Measurements from ENCODE around the gene DDX10. TPM values are rescaled to one million over a fixed set of nuclear protein-coding genes. Genes with fewer than 3 reads are reported as not detected.
A peak's percentile ranks its signal among the peaks of the same experiment; 100 is the strongest.

Gene DDX10
- total and polyA plus RNA-seq, 2 experiments from 2014 or later = 32.4 to 37.8 TPM

DNA sequence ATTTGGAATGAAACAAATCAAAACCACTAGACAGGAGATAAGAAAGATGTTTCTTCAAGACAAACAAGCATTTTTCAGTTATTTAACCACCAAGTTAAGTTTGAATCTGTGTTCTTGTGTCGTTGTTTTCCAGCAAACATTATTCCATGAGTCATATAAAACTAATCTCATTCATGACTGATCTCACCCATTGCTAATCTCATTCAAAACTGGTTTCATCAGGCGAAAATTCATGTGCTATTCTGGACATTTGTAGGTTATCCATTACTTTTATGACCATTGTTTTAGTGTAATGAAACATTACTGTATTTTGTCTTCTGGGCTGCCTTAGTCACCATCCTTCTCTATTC, 221.8 kb downstream of the DDX10 start:
- Histone ChIP-seq H3K79me2 (replicated peaks; ENCODE audit: insufficient read depth) (no peaks in the 10 kb centered on the region), H3F3A (replicated peaks; ENCODE audit: low read depth) (no peaks in the 10 kb centered on the region), H4K20me1 (replicated peaks; ENCODE audit: insufficient read depth) (no peaks in the 10 kb centered on the region), H3K4me3 (no peak overlapping the region), H3K27ac (ENCODE audit: low read depth) (no peak overlapping the region), H3K4me2 (0 out of 2 replicates have a peak overlapping the region, but pooled peaks have one; percentile 34), H3K4me1 (ENCODE audit: insufficient read depth) (peaks cover 36% of the 10 kb centered on the region), H2AFZ (no peak overlapping the region), H3K36me3 (ENCODE audit: insufficient read depth) (no peaks in the 10 kb centered on the region), H3K9me2 (ENCODE audit: insufficient read depth) (no peaks in the 10 kb centered on the region), H3K27me3 (ENCODE audit: insufficient read depth) (no peaks in the 10 kb centered on the region)
- TF ChIP-seq, protein P1, sequence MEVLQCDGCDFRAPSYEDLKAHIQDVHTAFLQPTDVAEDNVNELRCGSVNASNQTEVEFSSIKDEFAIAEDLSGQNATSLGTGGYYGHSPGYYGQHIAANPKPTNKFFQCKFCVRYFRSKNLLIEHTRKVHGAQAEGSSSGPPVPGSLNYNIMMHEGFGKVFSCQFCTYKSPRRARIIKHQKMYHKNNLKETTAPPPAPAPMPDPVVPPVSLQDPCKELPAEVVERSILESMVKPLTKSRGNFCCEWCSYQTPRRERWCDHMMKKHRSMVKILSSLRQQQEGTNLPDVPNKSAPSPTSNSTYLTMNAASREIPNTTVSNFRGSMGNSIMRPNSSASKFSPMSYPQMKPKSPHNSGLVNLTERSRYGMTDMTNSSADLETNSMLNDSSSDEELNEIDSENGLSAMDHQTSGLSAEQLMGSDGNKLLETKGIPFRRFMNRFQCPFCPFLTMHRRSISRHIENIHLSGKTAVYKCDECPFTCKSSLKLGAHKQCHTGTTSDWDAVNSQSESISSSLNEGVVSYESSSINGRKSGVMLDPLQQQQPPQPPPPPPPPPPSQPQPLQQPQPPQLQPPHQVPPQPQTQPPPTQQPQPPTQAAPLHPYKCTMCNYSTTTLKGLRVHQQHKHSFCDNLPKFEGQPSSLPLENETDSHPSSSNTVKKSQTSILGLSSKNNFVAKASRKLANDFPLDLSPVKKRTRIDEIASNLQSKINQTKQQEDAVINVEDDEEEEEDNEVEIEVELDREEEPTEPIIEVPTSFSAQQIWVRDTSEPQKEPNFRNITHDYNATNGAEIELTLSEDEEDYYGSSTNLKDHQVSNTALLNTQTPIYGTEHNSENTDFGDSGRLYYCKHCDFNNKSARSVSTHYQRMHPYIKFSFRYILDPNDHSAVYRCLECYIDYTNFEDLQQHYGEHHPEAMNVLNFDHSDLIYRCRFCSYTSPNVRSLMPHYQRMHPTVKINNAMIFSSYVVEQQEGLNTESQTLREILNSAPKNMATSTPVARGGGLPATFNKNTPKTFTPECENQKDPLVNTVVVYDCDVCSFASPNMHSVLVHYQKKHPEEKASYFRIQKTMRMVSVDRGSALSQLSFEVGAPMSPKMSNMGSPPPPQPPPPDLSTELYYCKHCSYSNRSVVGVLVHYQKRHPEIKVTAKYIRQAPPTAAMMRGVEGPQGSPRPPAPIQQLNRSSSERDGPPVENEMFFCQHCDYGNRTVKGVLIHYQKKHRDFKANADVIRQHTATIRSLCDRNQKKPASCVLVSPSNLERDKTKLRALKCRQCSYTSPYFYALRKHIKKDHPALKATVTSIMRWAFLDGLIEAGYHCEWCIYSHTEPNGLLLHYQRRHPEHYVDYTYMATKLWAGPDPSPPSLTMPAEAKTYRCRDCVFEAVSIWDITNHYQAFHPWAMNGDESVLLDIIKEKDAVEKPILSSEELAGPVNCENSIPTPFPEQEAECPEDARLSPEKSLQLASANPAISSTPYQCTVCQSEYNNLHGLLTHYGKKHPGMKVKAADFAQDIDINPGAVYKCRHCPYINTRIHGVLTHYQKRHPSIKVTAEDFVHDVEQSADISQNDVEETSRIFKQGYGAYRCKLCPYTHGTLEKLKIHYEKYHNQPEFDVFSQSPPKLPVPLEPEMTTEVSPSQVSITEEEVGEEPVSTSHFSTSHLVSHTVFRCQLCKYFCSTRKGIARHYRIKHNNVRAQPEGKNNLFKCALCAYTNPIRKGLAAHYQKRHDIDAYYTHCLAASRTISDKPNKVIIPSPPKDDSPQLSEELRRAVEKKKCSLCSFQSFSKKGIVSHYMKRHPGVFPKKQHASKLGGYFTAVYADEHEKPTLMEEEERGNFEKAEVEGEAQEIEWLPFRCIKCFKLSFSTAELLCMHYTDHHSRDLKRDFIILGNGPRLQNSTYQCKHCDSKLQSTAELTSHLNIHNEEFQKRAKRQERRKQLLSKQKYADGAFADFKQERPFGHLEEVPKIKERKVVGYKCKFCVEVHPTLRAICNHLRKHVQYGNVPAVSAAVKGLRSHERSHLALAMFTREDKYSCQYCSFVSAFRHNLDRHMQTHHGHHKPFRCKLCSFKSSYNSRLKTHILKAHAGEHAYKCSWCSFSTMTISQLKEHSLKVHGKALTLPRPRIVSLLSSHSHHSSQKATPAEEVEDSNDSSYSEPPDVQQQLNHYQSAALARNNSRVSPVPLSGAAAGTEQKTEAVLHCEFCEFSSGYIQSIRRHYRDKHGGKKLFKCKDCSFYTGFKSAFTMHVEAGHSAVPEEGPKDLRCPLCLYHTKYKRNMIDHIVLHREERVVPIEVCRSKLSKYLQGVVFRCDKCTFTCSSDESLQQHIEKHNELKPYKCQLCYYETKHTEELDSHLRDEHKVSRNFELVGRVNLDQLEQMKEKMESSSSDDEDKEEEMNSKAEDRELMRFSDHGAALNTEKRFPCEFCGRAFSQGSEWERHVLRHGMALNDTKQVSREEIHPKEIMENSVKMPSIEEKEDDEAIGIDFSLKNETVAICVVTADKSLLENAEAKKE (CRISPR knock-in tag; IDR thresholded peaks at IDR 0.05) = no peak
- no peak for TF ChIP-seq ZNF114 (CRISPR knock-in tag; IDR thresholded peaks at IDR 0.05)
- no peak for TF ChIP-seq CREB1 (CRISPR knock-in tag; IDR thresholded peaks at IDR 0.05; ENCODE audit: low read depth)
- TF ChIP-seq NANOG (IDR thresholded peaks at IDR 0.05; ENCODE audit: borderline replicate concordance) = no peak
- TF ChIP-seq, protein P2, sequence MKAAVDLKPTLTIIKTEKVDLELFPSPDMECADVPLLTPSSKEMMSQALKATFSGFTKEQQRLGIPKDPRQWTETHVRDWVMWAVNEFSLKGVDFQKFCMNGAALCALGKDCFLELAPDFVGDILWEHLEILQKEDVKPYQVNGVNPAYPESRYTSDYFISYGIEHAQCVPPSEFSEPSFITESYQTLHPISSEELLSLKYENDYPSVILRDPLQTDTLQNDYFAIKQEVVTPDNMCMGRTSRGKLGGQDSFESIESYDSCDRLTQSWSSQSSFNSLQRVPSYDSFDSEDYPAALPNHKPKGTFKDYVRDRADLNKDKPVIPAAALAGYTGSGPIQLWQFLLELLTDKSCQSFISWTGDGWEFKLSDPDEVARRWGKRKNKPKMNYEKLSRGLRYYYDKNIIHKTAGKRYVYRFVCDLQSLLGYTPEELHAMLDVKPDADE (IDR thresholded peaks at IDR 0.05) = no peak
- TF ChIP-seq, protein P3, sequence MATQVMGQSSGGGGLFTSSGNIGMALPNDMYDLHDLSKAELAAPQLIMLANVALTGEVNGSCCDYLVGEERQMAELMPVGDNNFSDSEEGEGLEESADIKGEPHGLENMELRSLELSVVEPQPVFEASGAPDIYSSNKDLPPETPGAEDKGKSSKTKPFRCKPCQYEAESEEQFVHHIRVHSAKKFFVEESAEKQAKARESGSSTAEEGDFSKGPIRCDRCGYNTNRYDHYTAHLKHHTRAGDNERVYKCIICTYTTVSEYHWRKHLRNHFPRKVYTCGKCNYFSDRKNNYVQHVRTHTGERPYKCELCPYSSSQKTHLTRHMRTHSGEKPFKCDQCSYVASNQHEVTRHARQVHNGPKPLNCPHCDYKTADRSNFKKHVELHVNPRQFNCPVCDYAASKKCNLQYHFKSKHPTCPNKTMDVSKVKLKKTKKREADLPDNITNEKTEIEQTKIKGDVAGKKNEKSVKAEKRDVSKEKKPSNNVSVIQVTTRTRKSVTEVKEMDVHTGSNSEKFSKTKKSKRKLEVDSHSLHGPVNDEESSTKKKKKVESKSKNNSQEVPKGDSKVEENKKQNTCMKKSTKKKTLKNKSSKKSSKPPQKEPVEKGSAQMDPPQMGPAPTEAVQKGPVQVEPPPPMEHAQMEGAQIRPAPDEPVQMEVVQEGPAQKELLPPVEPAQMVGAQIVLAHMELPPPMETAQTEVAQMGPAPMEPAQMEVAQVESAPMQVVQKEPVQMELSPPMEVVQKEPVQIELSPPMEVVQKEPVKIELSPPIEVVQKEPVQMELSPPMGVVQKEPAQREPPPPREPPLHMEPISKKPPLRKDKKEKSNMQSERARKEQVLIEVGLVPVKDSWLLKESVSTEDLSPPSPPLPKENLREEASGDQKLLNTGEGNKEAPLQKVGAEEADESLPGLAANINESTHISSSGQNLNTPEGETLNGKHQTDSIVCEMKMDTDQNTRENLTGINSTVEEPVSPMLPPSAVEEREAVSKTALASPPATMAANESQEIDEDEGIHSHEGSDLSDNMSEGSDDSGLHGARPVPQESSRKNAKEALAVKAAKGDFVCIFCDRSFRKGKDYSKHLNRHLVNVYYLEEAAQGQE (IDR thresholded peaks at IDR 0.05; ENCODE audit: unreplicated experiment) = no peak
- no peak for TF ChIP-seq EZH2 (IDR thresholded peaks at IDR 0.05; ENCODE audit: low read depth, unreplicated experiment)
- Mint-ChIP-seq H3K36me3 (ENCODE audit: low read depth) (no peaks in the 10 kb centered on the region), H3K27me3 (ENCODE audit: insufficient read depth, low read depth, poor library complexity) (no peaks in the 10 kb centered on the region), H3K9me3 (no peaks in the 10 kb centered on the region), H3K27ac (0 out of 2 replicates have a peak overlapping the region, but pooled peaks have one; percentile 12), H3K4me1 (peaks cover 26% of the 10 kb centered on the region), H3K4me3 (no peak overlapping the region)
- DNase-seq (ENCODE audit: low spot score) (no peak), ATAC-seq (no peak)
